ENCODE results near the gene AZIN2.

AZIN2 gene

DNA sequence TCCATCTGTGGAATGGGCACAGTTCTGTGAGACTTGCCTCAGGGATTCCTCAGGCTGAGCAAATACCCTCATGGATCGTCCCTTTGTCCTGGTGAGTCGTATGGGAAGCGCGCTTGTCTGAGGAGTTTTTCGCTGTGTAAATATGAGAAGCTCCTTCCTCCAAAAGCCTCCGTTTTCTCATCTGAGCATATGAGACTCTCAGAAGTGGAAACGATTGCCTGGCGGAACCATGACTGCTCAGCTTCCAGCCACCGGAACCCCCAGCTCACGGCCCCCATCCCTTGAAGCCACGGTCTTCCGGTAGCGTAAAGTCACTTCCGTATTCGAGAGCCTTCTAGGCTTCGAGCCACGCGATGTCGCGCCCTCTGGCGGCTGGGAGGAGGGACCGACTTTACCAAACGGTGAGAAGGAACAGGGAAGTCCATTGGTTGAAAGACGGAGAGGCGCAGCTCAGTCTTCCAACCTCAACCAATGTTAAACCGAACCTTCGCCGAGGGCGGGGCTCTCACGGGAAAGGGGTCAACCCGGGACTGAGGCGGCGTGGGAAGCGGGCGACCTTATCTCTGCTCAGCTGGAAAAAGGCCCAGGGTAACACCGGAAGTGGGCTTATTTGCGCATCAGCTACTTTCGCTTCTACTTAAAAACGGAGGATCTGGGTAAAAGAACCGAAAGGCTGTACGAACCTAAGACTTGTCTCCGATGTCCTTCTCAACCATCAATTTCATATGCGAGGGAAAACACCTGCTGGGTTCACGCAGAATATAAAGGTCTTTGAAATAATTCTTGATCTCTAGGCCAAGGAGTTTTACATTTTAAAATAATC lies 46.3 kb downstream of the AZIN2 start:
- TF ChIP-seq, protein P1, sequence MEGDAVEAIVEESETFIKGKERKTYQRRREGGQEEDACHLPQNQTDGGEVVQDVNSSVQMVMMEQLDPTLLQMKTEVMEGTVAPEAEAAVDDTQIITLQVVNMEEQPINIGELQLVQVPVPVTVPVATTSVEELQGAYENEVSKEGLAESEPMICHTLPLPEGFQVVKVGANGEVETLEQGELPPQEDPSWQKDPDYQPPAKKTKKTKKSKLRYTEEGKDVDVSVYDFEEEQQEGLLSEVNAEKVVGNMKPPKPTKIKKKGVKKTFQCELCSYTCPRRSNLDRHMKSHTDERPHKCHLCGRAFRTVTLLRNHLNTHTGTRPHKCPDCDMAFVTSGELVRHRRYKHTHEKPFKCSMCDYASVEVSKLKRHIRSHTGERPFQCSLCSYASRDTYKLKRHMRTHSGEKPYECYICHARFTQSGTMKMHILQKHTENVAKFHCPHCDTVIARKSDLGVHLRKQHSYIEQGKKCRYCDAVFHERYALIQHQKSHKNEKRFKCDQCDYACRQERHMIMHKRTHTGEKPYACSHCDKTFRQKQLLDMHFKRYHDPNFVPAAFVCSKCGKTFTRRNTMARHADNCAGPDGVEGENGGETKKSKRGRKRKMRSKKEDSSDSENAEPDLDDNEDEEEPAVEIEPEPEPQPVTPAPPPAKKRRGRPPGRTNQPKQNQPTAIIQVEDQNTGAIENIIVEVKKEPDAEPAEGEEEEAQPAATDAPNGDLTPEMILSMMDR (IDR thresholded peaks at IDR 0.05): peak; percentile 98
- H3K4me3 ChIP-seq (ENCODE audit: low read depth in 1 of 2, low read length in 1 of 2): peak overlapping the region; percentile 76 to 80
- H3K27ac ChIP-seq: peak overlapping the region; percentile 84
- H3K4me1 ChIP-seq (ENCODE audit: control insufficient read depth in 1 of 2, insufficient read depth in 1 of 2, low read depth in 1 of 2, low read length in 1 of 2): peaks cover 9 to 11% of the 10 kb centered on the region in 2 experiments
- H3K27me3 ChIP-seq: peaks cover 41% of the 10 kb centered on the region
- no peaks in the 10 kb centered on the region for H3K9me3 ChIP-seq
- no peaks in the 10 kb centered on the region for H3K36me3 ChIP-seq

DNA sequence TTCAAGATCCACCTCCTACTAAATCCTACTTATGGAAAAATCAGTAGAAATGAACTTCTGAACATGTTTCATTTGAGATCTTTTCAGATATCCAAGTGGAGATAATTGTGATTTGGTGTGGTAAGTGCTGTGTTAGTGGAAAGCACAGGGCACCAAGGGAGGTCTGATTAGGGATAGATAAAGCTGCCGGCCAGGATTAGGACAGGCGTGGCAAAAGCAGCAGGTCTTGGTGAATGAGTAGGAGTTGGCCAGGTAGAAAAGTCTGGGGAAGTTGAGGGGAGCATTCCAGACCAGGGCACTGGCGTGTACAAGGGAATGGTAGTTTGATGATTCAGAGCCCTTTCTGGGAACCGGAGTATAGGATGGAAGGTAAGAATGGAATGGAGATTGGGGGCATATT lies 47.8 kb downstream of the AZIN2 start:
- Histone ChIP-seq H3K36me3 (no peaks in the 10 kb centered on the region), H3K4me1 (ENCODE audit: control insufficient read depth in 1 of 2, insufficient read depth in 1 of 2, low read depth in 1 of 2, low read length in 1 of 2) (peaks cover 9 to 11% of the 10 kb centered on the region in 2 experiments), H3K27ac (no peak overlapping the region), H3K27me3 (peaks cover 25% of the 10 kb centered on the region), H3K4me3 (ENCODE audit: low read depth in 1 of 2, low read length in 1 of 2) (no peak overlapping the region), H3K9me3 (no peaks in the 10 kb centered on the region)
- TF ChIP-seq, protein P1 (IDR thresholded peaks at IDR 0.05): no peak

DNA sequence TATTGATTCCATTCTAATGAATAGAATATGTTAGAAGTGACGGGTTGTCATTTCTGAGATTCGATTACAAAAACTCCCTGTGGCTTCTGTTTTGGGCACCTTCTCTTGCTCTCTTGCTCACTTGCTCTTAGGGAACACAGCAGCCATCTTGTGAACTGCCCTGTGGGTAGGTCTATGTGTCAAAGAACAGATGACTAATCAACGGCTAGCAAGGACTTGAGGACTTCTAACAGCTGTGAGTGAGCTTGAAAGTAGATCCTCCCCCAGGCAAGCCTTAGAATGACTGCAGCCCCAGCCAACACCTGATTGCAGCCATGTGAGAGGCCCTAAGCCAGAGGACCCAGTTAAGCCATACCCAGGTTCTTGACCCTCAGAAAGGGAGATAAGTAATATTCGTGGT lies 49.3 kb downstream of the AZIN2 start:
- H3K4me1 ChIP-seq (ENCODE audit: control insufficient read depth in 1 of 2, insufficient read depth in 1 of 2, low read depth in 1 of 2, low read length in 1 of 2): peaks cover 9 to 11% of the 10 kb centered on the region in 2 experiments
- no peaks in the 10 kb centered on the region for H3K9me3 ChIP-seq
- no peaks in the 10 kb centered on the region for H3K36me3 ChIP-seq
- no peak overlapping the region for H3K4me3 ChIP-seq (ENCODE audit: low read depth in 1 of 2, low read length in 1 of 2)
- H3K27ac ChIP-seq: no peak overlapping the region
- TF ChIP-seq, protein P1 (IDR thresholded peaks at IDR 0.05): no peak
- H3K27me3 ChIP-seq: peaks cover 16% of the 10 kb centered on the region

DNA sequence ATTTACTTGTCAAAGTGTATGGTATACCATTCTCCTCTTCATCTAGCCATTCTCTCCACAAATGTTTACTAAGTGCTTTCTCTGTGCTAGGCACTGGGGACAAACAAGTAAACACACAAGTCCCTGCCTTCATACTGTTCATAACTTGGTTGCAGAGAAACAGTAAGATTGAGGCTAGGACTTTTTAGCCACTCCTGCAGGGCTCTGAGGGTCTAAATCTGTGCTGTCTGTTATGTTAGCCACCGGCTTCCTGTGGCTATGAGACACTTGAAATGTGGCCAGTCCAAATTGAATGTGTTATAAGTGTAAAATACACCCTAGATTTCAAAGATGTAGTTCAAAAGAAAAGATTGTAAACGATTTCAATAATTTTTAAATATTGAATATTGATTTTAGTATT lies 50.2 kb downstream of the AZIN2 start:
- Histone ChIP-seq H3K4me1 (ENCODE audit: control insufficient read depth in 1 of 2, insufficient read depth in 1 of 2, low read depth in 1 of 2, low read length in 1 of 2) (peaks cover 9 to 11% of the 10 kb centered on the region in 2 experiments), H3K4me3 (ENCODE audit: low read depth in 1 of 2, low read length in 1 of 2) (no peak overlapping the region), H3K9me3 (no peaks in the 10 kb centered on the region), H3K36me3 (no peaks in the 10 kb centered on the region), H3K27me3 (peaks cover 7% of the 10 kb centered on the region), H3K27ac (no peak overlapping the region)
- TF ChIP-seq, protein P1 (IDR thresholded peaks at IDR 0.05): no peak

DNA sequence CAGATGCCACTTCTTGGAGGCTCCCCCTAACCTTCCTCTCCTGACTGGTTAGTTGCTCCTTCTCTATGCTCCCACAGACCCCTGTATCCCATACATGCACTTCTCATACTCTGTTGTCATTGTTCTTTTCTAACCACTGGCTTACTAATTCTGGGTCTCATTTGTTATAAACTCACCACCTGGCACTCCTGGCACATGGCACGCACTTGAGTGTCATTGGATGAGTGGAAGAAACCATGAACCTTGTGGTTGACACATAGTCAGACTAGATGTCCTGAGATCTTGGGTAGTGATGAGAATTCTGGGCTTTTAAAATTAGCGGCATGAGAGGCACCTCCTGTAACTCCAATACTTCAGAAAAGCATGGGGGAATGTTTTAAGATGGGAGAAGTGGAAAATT lies 51.6 kb downstream of the AZIN2 start:
- peaks cover 3 to 4% of the 10 kb centered on the region in 2 experiments for H3K4me1 ChIP-seq (ENCODE audit: control insufficient read depth in 1 of 2, insufficient read depth in 1 of 2, low read depth in 1 of 2, low read length in 1 of 2)
- TF ChIP-seq, protein P1 (IDR thresholded peaks at IDR 0.05): no peak
- H3K36me3 ChIP-seq: no peaks in the 10 kb centered on the region
- H3K27me3 ChIP-seq: peaks cover 5% of the 10 kb centered on the region
- no peaks in the 10 kb centered on the region for H3K9me3 ChIP-seq
- no peak overlapping the region for H3K27ac ChIP-seq
- no peak overlapping the region for H3K4me3 ChIP-seq (ENCODE audit: low read depth in 1 of 2, low read length in 1 of 2)
